Neuronal stem cell (in vitro differentiated cells): Measurements from ENCODE around the gene PRCP.

ENCODE experiments used
- DNase-seq: peaks from one replicate; pipeline ENCODE4 v3.0.0-alpha.2; 2013; ENCODE audit warnings: low spot score
- H2AFZ ChIP-seq: one replicate; pipeline ENCODE4 v1.6.1; 2013; ENCODE audit warnings: mild to moderate bottlenecking, low read length, inconsistent platforms
- H2AK5ac ChIP-seq: 2 replicates; pipeline ENCODE4 v1.6.1; 2013; ENCODE audit warnings: low read depth, mild to moderate bottlenecking, inconsistent platforms, low read length, moderate library complexity, mixed read lengths
- H2BK120ac ChIP-seq: 2 replicates; pipeline ENCODE4 v1.6.1; 2013; ENCODE audit warnings: low read depth, mild to moderate bottlenecking, inconsistent platforms, low read length, moderate library complexity, mixed read lengths
- H2BK12ac ChIP-seq: one replicate; pipeline ENCODE4 v1.6.1; 2013; ENCODE audit warnings: low read length, inconsistent platforms
- H2BK15ac ChIP-seq: 2 replicates; pipeline ENCODE4 v1.6.1; 2013; ENCODE audit warnings: mild to moderate bottlenecking, low read length, inconsistent platforms, mixed read lengths
- H2BK5ac ChIP-seq: one replicate; pipeline ENCODE4 v1.6.1; 2013; ENCODE audit warnings: inconsistent platforms, mild to moderate bottlenecking, low read length, moderate library complexity
- H3K14ac ChIP-seq: one replicate; pipeline ENCODE4 v1.6.1; 2013; ENCODE audit warnings: low read length, inconsistent platforms
- H3K18ac ChIP-seq: 2 replicates; pipeline ENCODE4 v1.6.1; 2013; ENCODE audit warnings: low read length, inconsistent platforms
- H3K23ac ChIP-seq: 2 replicates; pipeline ENCODE4 v1.6.1; 2013; ENCODE audit warnings: low read depth, mild to moderate bottlenecking, mixed read lengths, low read length, inconsistent platforms; ENCODE audit not compliant: poor library complexity
- H3K27ac ChIP-seq: replicated peaks from 3 replicates; pipeline ENCODE4 v1.5.1; 2013; ENCODE audit warnings: low read length, inconsistent platforms
- H3K27me3 ChIP-seq, 3 experiments: 2 replicates each; pipeline ENCODE4 v1.6.1; 2013; ENCODE audit warnings: low read length in 3 of 3, mild to moderate bottlenecking in 2 of 3, inconsistent platforms in 1 of 3, low read depth in 1 of 3, mixed read lengths in 1 of 3, moderate library complexity in 1 of 3; ENCODE audit not compliant: control insufficient read depth in 3 of 3, insufficient read depth in 3 of 3
- H3K36me3 ChIP-seq, 2 donors: replicated peaks in 1 of 2; 2 replicates each; pipeline ENCODE4 v1.6.1; 2013; ENCODE audit warnings: low read length in 2 of 2; ENCODE audit not compliant: control insufficient read depth in 2 of 2, insufficient read depth in 2 of 2
- H3K4ac ChIP-seq: 2 replicates; pipeline ENCODE4 v1.6.1; 2013; ENCODE audit warnings: inconsistent platforms, mild to moderate bottlenecking, low read length, moderate library complexity
- H3K4me1 ChIP-seq, 2 donors: 1 replicate in 1 of 2; 2 replicates in 1 of 2; pipeline ENCODE4 v1.6.1; 2013; ENCODE audit warnings: low read length in 2 of 2, low read depth in 1 of 2; ENCODE audit not compliant: control insufficient read depth in 2 of 2, insufficient read depth in 1 of 2
- H3K4me2 ChIP-seq: one replicate; pipeline ENCODE4 v1.6.1; 2013; ENCODE audit warnings: mild to moderate bottlenecking, low read length, inconsistent platforms; ENCODE audit not compliant: insufficient read depth, poor library complexity, severe bottlenecking
- H3K4me3 ChIP-seq, 2 donors: 2 replicates each; pipeline ENCODE4 v1.5.1; 2013; ENCODE audit warnings: low read length in 2 of 2, mild to moderate bottlenecking in 2 of 2, inconsistent platforms in 1 of 2, moderate library complexity in 1 of 2
- H3K79me1 ChIP-seq: one replicate; pipeline ENCODE4 v1.6.1; 2013; ENCODE audit warnings: low read depth, mild to moderate bottlenecking, inconsistent platforms, low read length, moderate library complexity
- H3K9ac ChIP-seq: one replicate; pipeline ENCODE4 v1.6.1; 2013; ENCODE audit warnings: mild to moderate bottlenecking, low read depth, low read length, inconsistent platforms; ENCODE audit not compliant: poor library complexity
- H3K9me3 ChIP-seq, 2 donors: replicated peaks in 1 of 2; 2 replicates each; pipeline versions ENCODE3 to v1.6.1; 2013; ENCODE audit warnings: low read length in 2 of 2, mild to moderate bottlenecking in 2 of 2, inconsistent platforms in 1 of 2, low read depth in 1 of 2, mixed read lengths in 1 of 2, moderate library complexity in 1 of 2; ENCODE audit not compliant: control insufficient read depth in 2 of 2, insufficient read depth in 1 of 2
- H4K8ac ChIP-seq: one replicate; pipeline ENCODE4 v1.6.1; 2013; ENCODE audit warnings: low read depth, mild to moderate bottlenecking, inconsistent platforms, low read length, moderate library complexity
- H4K91ac ChIP-seq: one replicate; pipeline ENCODE4 v1.6.1; 2013; ENCODE audit warnings: low read length, low read depth, mild to moderate bottlenecking, inconsistent platforms; ENCODE audit not compliant: poor library complexity
- WGBS, 2 donors: extraction: QIAGEN DNeasy Blood & Tissue Kit; methylation state at CpG; one replicate each; pipeline ENCODE4 v1.1.7; 2013; ENCODE audit warnings: missing lambda C conversion rate in 2 of 2, mixed read lengths in 1 of 2; ENCODE audit not compliant: insufficient read length in 2 of 2, insufficient replicate concordance in 1 of 2; ENCODE audit errors: extremely low coverage in 2 of 2; 5-methylcytosine and 5-hydroxymethylcytosine counted together

PRCP gene

DNA sequence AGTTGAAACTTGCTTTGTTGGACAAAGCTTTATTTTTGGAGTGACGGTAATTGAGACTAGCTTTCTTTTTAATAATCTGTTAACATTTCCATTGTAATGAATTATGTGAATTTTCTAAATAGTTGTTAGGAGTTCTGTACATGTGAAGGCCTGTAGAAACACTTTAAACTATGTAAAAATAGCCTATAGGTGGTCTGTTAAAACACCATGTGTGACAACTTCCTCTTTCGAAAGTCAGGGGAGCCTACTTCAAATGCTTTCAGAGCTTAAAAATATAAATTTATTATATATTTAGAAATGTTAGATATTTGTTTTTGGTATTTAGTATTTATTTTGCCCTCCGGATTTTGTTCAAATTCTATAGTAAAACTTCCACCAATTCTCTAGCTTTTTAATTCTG, 30.0 kb upstream of the PRCP start:
- Histone ChIP-seq H2BK5ac (no peak overlapping the region), H4K8ac (no peak overlapping the region), H3K18ac (no peak overlapping the region), H3K4me3 (no peak overlapping the region), H2BK120ac (no peak overlapping the region), H2AK5ac (no peak overlapping the region), H4K91ac (no peak overlapping the region), H2BK15ac (no peak overlapping the region), H3K4ac (no peak overlapping the region), H3K27me3 (no peaks in the 10 kb centered on the region), H3K14ac (no peak overlapping the region), H3K36me3 (peaks cover 10 to 67% of the 10 kb centered on the region in 2 donors), H3K79me1 (no peaks in the 10 kb centered on the region), H3K27ac (no peak overlapping the region), H3K4me2 (no peak overlapping the region), H3K9ac (no peak overlapping the region), H3K9me3 (no peaks in the 10 kb centered on the region), H2AFZ (no peak overlapping the region), H2BK12ac (no peak overlapping the region), H3K4me1 (no peaks in the 10 kb centered on the region), H3K23ac (no peak overlapping the region)
- DNase-seq, result no peak
- WGBS, 2 donors, result no CpG with 5 or more reads among the region's 3 CpGs

DNA sequence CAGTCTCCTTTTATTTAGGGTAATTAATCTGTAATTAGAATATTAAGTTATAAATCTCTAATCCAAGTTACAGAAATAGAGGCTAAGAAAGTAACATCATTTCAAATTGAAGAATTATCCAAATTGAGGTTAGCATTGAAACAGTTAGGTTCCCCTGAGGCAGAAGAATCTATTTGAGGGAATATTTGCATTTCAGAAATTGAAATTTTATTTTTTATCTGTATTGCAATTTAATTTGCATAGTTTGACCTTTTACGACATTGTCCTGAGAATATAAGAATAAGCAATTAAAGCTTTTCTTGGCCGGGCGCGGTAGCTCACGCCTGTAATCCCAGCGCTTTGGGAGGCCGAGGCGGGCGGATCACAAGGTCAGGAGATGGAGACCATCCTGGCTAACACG, 28.9 kb upstream of the PRCP start:
- no peaks in the 10 kb centered on the region for H3K9me3 ChIP-seq
- no peaks in the 10 kb centered on the region for H3K27me3 ChIP-seq
- H3K18ac ChIP-seq, result no peak overlapping the region
- H2AFZ ChIP-seq, result no peak overlapping the region
- H2BK15ac ChIP-seq, result no peak overlapping the region
- H2BK120ac ChIP-seq, result no peak overlapping the region
- H3K4ac ChIP-seq, result no peak overlapping the region
- no peak overlapping the region for H3K27ac ChIP-seq
- H3K4me1 ChIP-seq, result no peaks in the 10 kb centered on the region
- no peak overlapping the region for H3K9ac ChIP-seq
- no peak overlapping the region for H2BK5ac ChIP-seq
- H4K91ac ChIP-seq, result no peak overlapping the region
- H3K4me2 ChIP-seq, result no peak overlapping the region
- WGBS, 2 donors, result no CpG with 5 or more reads among the region's 10 CpGs
- no peak overlapping the region for H3K23ac ChIP-seq
- no peak overlapping the region for H2AK5ac ChIP-seq
- no peak for DNase-seq
- peaks cover 7 to 64% of the 10 kb centered on the region in 2 donors for H3K36me3 ChIP-seq
- H4K8ac ChIP-seq, result no peak overlapping the region
- no peak overlapping the region for H2BK12ac ChIP-seq
- H3K14ac ChIP-seq, result no peak overlapping the region
- no peak overlapping the region for H3K4me3 ChIP-seq
- H3K79me1 ChIP-seq, result no peaks in the 10 kb centered on the region

DNA sequence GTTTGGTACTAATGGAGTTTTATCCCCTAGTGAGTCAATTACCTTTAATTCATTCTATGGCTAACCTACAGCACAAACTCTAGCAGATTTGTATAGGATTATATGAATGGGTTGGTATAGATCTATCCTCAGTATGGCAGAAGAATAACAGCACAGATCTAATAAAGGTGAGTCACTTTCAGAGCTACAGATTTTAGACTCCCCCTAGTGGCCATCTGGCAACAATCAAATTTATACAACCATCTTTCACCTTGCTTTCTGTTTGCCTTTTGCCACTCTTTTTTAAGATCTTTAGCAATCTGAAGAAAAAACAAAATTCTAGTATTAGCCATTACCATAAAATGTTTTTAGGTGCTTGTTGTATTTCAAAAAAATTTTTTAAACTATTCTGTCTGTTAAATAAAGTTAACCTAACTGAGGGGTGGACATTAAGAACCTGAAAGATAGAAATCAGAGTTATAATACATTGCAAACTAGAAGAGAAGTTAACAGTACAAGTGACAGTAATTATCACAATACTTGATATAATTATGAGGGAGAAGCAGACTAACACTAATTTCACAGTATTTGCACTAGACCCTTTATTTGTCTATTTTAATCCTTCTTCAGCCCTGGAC, 27.1 kb upstream of the PRCP start:
- Histone ChIP-seq H3K4me1 (no peaks in the 10 kb centered on the region), H3K27ac (no peak overlapping the region), H3K4me2 (no peak overlapping the region), H2BK120ac (no peak overlapping the region), H2BK12ac (no peak overlapping the region), H3K4ac (no peak overlapping the region), H3K79me1 (no peaks in the 10 kb centered on the region), H4K91ac (no peak overlapping the region), H3K14ac (no peak overlapping the region), H3K4me3 (no peak overlapping the region), H3K9me3 (no peaks in the 10 kb centered on the region), H2AFZ (no peak overlapping the region), H4K8ac (no peak overlapping the region), H2AK5ac (no peak overlapping the region), H3K18ac (no peak overlapping the region), H3K9ac (no peak overlapping the region), H2BK15ac (no peak overlapping the region), H3K36me3 (peaks cover 7 to 61% of the 10 kb centered on the region in 2 donors), H2BK5ac (no peak overlapping the region), H3K27me3 (no peaks in the 10 kb centered on the region), H3K23ac (no peak overlapping the region)
- DNase-seq, result peak; percentile 26

DNA sequence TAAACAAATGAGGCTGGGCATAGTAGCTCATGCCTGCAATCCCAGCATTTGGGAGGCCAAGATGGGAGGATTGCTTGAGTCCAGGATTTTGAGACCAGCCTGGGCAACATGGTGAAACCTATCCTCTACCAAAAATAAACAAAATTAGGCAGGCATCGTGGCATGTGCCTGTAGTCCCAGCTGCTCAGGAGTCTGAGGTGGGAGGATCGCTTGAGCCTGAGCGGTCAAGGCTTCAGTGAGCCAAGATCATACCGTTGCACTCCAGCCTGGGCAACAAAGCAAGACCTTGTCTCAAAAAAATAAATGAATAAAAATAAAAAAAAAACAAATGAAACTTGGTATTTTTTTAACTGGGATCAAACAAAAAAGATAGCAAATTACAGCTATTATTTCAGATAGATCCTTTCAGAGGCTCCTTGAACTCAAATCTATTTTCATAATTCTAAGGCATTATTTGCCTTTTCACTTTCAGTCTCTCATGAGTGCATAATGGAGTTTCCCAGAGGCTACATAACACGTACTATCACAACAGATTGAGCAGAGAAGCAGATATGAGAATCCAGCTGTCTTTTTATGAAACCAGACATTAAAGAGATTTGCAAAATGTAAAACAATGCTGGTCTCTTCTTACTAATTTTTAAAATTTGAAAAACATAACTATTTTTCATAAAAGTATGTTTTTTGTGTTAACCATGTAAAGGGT, 24.4 kb upstream of the PRCP start:
- no peak overlapping the region for H3K4ac ChIP-seq
- WGBS, 2 donors, result no CpG with 5 or more reads among the region's 5 CpGs
- H3K4me1 ChIP-seq, result no peaks in the 10 kb centered on the region
- no peaks in the 10 kb centered on the region for H3K79me1 ChIP-seq
- no peak for DNase-seq
- H2AK5ac ChIP-seq, result no peak overlapping the region
- no peak overlapping the region for H3K27ac ChIP-seq
- H3K14ac ChIP-seq, result no peak overlapping the region
- no peak overlapping the region for H2BK12ac ChIP-seq
- no peak overlapping the region for H2BK5ac ChIP-seq
- no peak overlapping the region for H3K18ac ChIP-seq
- no peak overlapping the region for H2AFZ ChIP-seq
- H4K8ac ChIP-seq, result no peak overlapping the region
- no peak overlapping the region for H2BK120ac ChIP-seq
- H4K91ac ChIP-seq, result no peak overlapping the region
- H3K9ac ChIP-seq, result no peak overlapping the region
- H2BK15ac ChIP-seq, result no peak overlapping the region
- no peak overlapping the region for H3K4me2 ChIP-seq
- H3K4me3 ChIP-seq, result no peak overlapping the region
- no peaks in the 10 kb centered on the region for H3K27me3 ChIP-seq
- H3K36me3 ChIP-seq, result peaks cover 2 to 45% of the 10 kb centered on the region in 2 donors
- no peaks in the 10 kb centered on the region for H3K9me3 ChIP-seq
- H3K23ac ChIP-seq, result no peak overlapping the region
